OCI-LY1 (cell line): ENCODE measurements around the gene BRME1.
A peak's percentile ranks its signal among the peaks of the same experiment; 100 is the strongest.

ENCODE experiments used
- H2AFZ ChIP-seq: fragments of 200-600 bp; sonication (generic), shearing (Covaris generic); 2 replicates; pipeline ENCODE4 v1.6.0; 2014; ENCODE audit warnings: antibody characterized with exemption, mild to moderate bottlenecking, low read length
- H3F3A ChIP-seq: fragments of 200-600 bp; sonication (generic), shearing (Covaris generic); 2 replicates; pipeline ENCODE4 v1.6.0; 2014; ENCODE audit warnings: mild to moderate bottlenecking, antibody characterized with exemption, low read length, moderate library complexity; ENCODE audit not compliant: insufficient read depth
- H3K27ac ChIP-seq: fragments of 200-600 bp; sonication (generic); 2 replicates; pipeline ENCODE4 v1.5.1; 2014; ENCODE audit warnings: low read length, mixed run types, mild to moderate bottlenecking, low read depth; ENCODE audit not compliant: poor library complexity, severe bottlenecking
- H3K27me3 ChIP-seq: fragments of 200-600 bp; sonication (generic); 2 replicates; pipeline ENCODE4 v1.6.0; 2014; ENCODE audit warnings: antibody characterized with exemption, mild to moderate bottlenecking, low read length, moderate library complexity; ENCODE audit not compliant: insufficient read depth
- H3K36me3 ChIP-seq: fragments of 200-600 bp; sonication (generic); 2 replicates; pipeline ENCODE4 v1.6.1; 2014; ENCODE audit warnings: mild to moderate bottlenecking, antibody characterized with exemption, low read length, moderate library complexity, mixed read lengths; ENCODE audit not compliant: insufficient read depth
- H3K4me1 ChIP-seq: fragments of 200-600 bp; sonication (generic); 2 replicates; pipeline ENCODE4 v1.5.1; 2014; ENCODE audit warnings: mild to moderate bottlenecking, low read length, moderate library complexity; ENCODE audit not compliant: insufficient read depth, severe bottlenecking
- H3K4me2 ChIP-seq: fragments of 200-600 bp; sonication (generic), shearing (Covaris generic); 2 replicates; pipeline ENCODE4 v1.6.1; 2014; ENCODE audit warnings: low read length
- H3K4me3 ChIP-seq: fragments of 200-600 bp; sonication (generic); 2 replicates; pipeline ENCODE4 v1.5.1; 2014; ENCODE audit warnings: low read length, low read depth, mild to moderate bottlenecking, mixed read lengths; ENCODE audit not compliant: poor library complexity, severe bottlenecking
- H3K79me2 ChIP-seq: fragments of 200-600 bp; shearing (Covaris generic); 2 replicates; pipeline ENCODE4 v1.6.1; 2016; ENCODE audit warnings: mixed run types, low read length, mixed read lengths; ENCODE audit not compliant: insufficient read depth
- H3K9ac ChIP-seq: fragments of 200-600 bp; sonication (generic), shearing (Covaris generic); 2 replicates; pipeline ENCODE4 v1.6.1; 2014; ENCODE audit warnings: mild to moderate bottlenecking, low read length, mixed read lengths
- H3K9me2 ChIP-seq: fragments of 200-600 bp; sonication (generic), shearing (Covaris generic); 2 replicates; pipeline ENCODE4 v1.6.1; 2014; ENCODE audit warnings: low read depth, mild to moderate bottlenecking, low read length, mixed read lengths
- H3K9me3 ChIP-seq: fragments of 200-600 bp; shearing (Covaris generic); 2 replicates; pipeline ENCODE4 v1.6.1; 2014; ENCODE audit warnings: low read length, mixed read lengths
- H4K20me1 ChIP-seq: fragments of 200-600 bp; sonication (generic), shearing (Covaris generic); 2 replicates; pipeline ENCODE4 v1.6.0; 2016; ENCODE audit warnings: mild to moderate bottlenecking, low read length; ENCODE audit not compliant: insufficient read depth
- CTCF ChIP-seq: fragments of 200-600 bp; sonication (generic), shearing (Covaris generic); IDR thresholded peaks from 2 replicates; pipeline ENCODE4 v1.5.1; 2017; ENCODE audit warnings: mild to moderate bottlenecking, antibody characterized with exemption, low read length, moderate library complexity, mixed read lengths
- EZH2 ChIP-seq: fragments of 200-600 bp; sonication (generic), shearing (Covaris generic); IDR thresholded peaks from 2 replicates; pipeline ENCODE4 v1.8.0; 2017; ENCODE audit warnings: borderline replicate concordance, mixed run types, mild to moderate bottlenecking, antibody characterized with exemption, low read length, moderate library complexity, mixed read lengths

Gene BRME1

GRCh38 chr19:13880059-13881043, 25.6 kb downstream of the BRME1 start:
- Histone ChIP-seq H3K4me3 (peak overlapping the region; percentile 30), H3K79me2 (no peaks in the 10 kb centered on the region), H3K27ac (no peak overlapping the region), H3K9me2 (no peaks in the 10 kb centered on the region), H4K20me1 (no peaks in the 10 kb centered on the region), H3K9me3 (no peaks in the 10 kb centered on the region), H3K27me3 (peaks cover 5% of the 10 kb centered on the region; the same call in 1 of the 2 replicates), H2AFZ (no peak overlapping the region), H3K4me1 (peaks cover 5% of the 10 kb centered on the region), H3K9ac (no peak overlapping the region; the same call in 1 of the 2 replicates), H3K36me3 (no peaks in the 10 kb centered on the region), H3K4me2 (peak overlapping the region; percentile 57), H3F3A (no peaks in the 10 kb centered on the region)
- TF ChIP-seq EZH2 (no peak), CTCF (peak; percentile 98)

GRCh38 chr19:13877303-13877702, 28.6 kb downstream of the BRME1 start:
- H3K27me3 ChIP-seq: 0 out of 2 replicates have a peak, but pooled peaks cover 4% of the 10 kb centered on the region
- peaks cover 5% of the 10 kb centered on the region for H3K4me1 ChIP-seq
- H3K9me2 ChIP-seq: no peaks in the 10 kb centered on the region
- no peaks in the 10 kb centered on the region for H3K79me2 ChIP-seq
- H3K9ac ChIP-seq: no peak overlapping the region
- no peaks in the 10 kb centered on the region for H3K36me3 ChIP-seq
- no peak overlapping the region for H3K4me3 ChIP-seq
- no peak overlapping the region for H3K4me2 ChIP-seq
- H3F3A ChIP-seq: no peaks in the 10 kb centered on the region
- TF ChIP-seq CTCF (no peak), EZH2 (no peak)
- H3K9me3 ChIP-seq: no peaks in the 10 kb centered on the region
- H2AFZ ChIP-seq: no peak overlapping the region
- no peaks in the 10 kb centered on the region for H4K20me1 ChIP-seq
- no peak overlapping the region for H3K27ac ChIP-seq

GRCh38 chr19:13876834-13877233, 29.1 kb downstream of the BRME1 start, which contains the start of gene NANOS3:
TSS of gene NANOS3 (plus strand) at chr19:13877134. CDS start at chr19:13877249, 115 bp downstream.
- Histone ChIP-seq H3K4me3 (no peak within 1 kb of the TSS), H3K27ac (no peak within 1 kb of the TSS)
- no peak for TF ChIP-seq CTCF
- TF ChIP-seq EZH2: no peak

More at GRCh38 chr19:13876834-13877233, 29.1 kb downstream of the BRME1 start, which contains the start of gene NANOS3:
- Histone ChIP-seq H4K20me1 (no peaks in the 10 kb centered on the region), H3K79me2 (no peaks in the 10 kb centered on the region), H2AFZ (no peak within 1 kb of the TSS), H3K9ac (no peak within 1 kb of the TSS), H3K4me2 (no peak within 1 kb of the TSS), H3K9me2 (no peaks in the 10 kb centered on the region), H3K27me3 (0 out of 2 replicates have a peak, but pooled peaks cover 7% of the 10 kb centered on the region), H3F3A (no peaks in the 10 kb centered on the region), H3K9me3 (no peaks in the 10 kb centered on the region), H3K4me1 (peaks cover 5% of the 10 kb centered on the region), H3K36me3 (no peaks in the 10 kb centered on the region)
